Sigmoid colon (tissue), 7 donors: ENCODE data around the gene KNG1. TPM values are rescaled to one million over a fixed set of nuclear protein-coding genes. Genes with fewer than 3 reads are reported as not detected.
"Not testable (repeated sequence)": the region's sequence is repeated elsewhere in the genome, so short reads cannot be mapped to it uniquely, and the experiment has no call there.

Experiments
- DNase-seq: peaks from one replicate; pipeline ENCODE4 v3.0.0-alpha.2; 2019
- H3K27ac ChIP-seq, 4 donors: fragments of 200-600 bp; sonication (generic); one replicate each; pipeline ENCODE4 v1.5.1; 2016 to 2019; ENCODE audit warnings: mild to moderate bottlenecking in 1 of 4
- H3K27me3 ChIP-seq, 3 donors: fragments of 200-600 bp; sonication (generic); one replicate each; pipeline ENCODE4 v1.5.1; 2019; ENCODE audit warnings: mild to moderate bottlenecking in 1 of 3
- H3K36me3 ChIP-seq, 4 donors: fragments of 200-600 bp; sonication (generic); one replicate each; pipeline ENCODE4 v1.5.1; 2016 to 2019
- H3K4me1 ChIP-seq, 4 donors: fragments of 200-600 bp; sonication (generic); one replicate each; pipeline ENCODE4 v1.5.1; 2017 to 2019
- H3K4me3 ChIP-seq, 4 donors: fragments of 200-600 bp; sonication (generic); one replicate each; pipeline ENCODE4 v1.5.1; 2017 to 2019; ENCODE audit warnings: mild to moderate bottlenecking in 2 of 4, moderate library complexity in 1 of 4
- H3K9me3 ChIP-seq, 4 donors: fragments of 200-600 bp in 3 of 4; sonication (generic) in 3 of 4; one replicate each; pipeline versions ENCODE4 v1.5.1 to v1.6.1; 2013 to 2019
- EP300 ChIP-seq, 4 donors: sonication (generic); formaldehyde crosslinking; IDR thresholded peaks; one replicate each; pipeline ENCODE4 v1.6.1; 2017; ENCODE audit warnings: antibody characterized with exemption in 4 of 4
- POLR2A ChIP-seq, 2 donors: fragments of 450-650 bp; IDR thresholded peaks; one replicate each; pipeline ENCODE4 v1.6.1; 2016; ENCODE audit warnings: antibody characterized with exemption in 2 of 2, mild to moderate bottlenecking in 2 of 2, moderate library complexity in 2 of 2
- POLR2AphosphoS5 ChIP-seq, 4 donors: sonication (generic); formaldehyde crosslinking; IDR thresholded peaks; one replicate each; pipeline ENCODE4 v1.6.1; 2017; ENCODE audit warnings: antibody characterized with exemption in 4 of 4
- WGBS, 2 donors: extraction: QIAGEN DNeasy Blood & Tissue Kit; methylation state at CpG; one replicate each; pipeline ENCODE4 v1.1.7; 2013; 5-methylcytosine and 5-hydroxymethylcytosine counted together
- intact Hi-C: fragments of 100-400 bp; cut with DNase I; formaldehyde crosslinking; loops from one replicate; pipeline ENCODE4 v1.15.1; 2023
- polyA plus RNA-seq, 3 donors: library from polyadenylated mRNA; stranded (reverse); fragments of 200-250 nt; gene quantifications; one replicate each; pipeline ENCODE4 v1.2.3, GENCODE V29; 2013
- total RNA-seq, 4 donors: library from RNA; depleted of rRNA; stranded (reverse); fragments of >200 nt; gene quantifications; one replicate each; pipeline ENCODE4 v1.1.0, GENCODE V29; 2016
- TF ChIP-seq, protein P1 (sequence below), 4 experiments: fragments of 450-650 bp in 3 of 4; fragments of 200-600 bp in 1 of 4; IDR thresholded peaks; one replicate each; pipeline ENCODE4 v1.5.1; 2016 to 2019; ENCODE audit warnings: antibody characterized with exemption in 4 of 4, mild to moderate bottlenecking in 3 of 4, moderate library complexity in 2 of 4
- donor health status: healthy with polysubstance abuse.
- donor health status: Bipolar disorder and iron deficiency.
- donor health status: healthy.

Gene KNG1
- total and polyA plus RNA-seq, 7 donors, result 0.35 to 1.2 TPM; not detected in 5

DNA sequence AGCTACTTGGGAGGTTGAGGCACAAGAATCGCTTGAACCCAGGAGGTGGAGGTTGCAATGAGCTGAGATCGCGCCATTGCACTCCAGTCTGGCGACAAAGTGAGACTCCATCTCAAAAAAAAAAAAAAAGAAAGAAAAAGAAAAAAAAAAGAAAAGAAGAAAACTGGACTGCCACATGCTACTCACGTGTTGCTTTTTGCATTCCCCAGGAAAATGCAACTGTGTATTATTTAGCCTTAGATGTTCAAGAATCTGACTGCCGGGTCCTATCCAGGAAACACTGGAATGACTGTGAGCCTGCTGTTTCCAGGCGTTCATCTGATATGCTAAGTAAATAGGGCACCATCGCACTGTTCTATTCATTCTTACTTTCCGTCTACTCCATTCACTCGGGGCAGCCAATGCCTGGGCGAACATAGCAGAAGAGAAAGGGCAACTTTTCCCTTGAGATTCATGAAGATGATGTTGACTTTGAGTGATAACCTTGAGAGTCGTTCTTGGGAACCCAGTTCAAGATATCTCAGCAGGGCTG lies 30.0 kb upstream of the KNG1 start:
- Histone ChIP-seq H3K4me3 (no peak overlapping the region), H3K36me3 (no peaks in the 10 kb centered on the region), H3K9me3 (peaks cover 0 to 4% (median 0%) of the 10 kb centered on the region in 4 donors), H3K27ac (no peak overlapping the region), H3K27me3 (no peaks in the 10 kb centered on the region), H3K4me1 (no peaks in the 10 kb centered on the region)
- TF ChIP-seq POLR2A (IDR thresholded peaks at IDR 0.05) (no peak), POLR2AphosphoS5 (IDR thresholded peaks at IDR 0.05) (no peak), EP300 (IDR thresholded peaks at IDR 0.05) (no peak)
- TF ChIP-seq, protein P1, sequence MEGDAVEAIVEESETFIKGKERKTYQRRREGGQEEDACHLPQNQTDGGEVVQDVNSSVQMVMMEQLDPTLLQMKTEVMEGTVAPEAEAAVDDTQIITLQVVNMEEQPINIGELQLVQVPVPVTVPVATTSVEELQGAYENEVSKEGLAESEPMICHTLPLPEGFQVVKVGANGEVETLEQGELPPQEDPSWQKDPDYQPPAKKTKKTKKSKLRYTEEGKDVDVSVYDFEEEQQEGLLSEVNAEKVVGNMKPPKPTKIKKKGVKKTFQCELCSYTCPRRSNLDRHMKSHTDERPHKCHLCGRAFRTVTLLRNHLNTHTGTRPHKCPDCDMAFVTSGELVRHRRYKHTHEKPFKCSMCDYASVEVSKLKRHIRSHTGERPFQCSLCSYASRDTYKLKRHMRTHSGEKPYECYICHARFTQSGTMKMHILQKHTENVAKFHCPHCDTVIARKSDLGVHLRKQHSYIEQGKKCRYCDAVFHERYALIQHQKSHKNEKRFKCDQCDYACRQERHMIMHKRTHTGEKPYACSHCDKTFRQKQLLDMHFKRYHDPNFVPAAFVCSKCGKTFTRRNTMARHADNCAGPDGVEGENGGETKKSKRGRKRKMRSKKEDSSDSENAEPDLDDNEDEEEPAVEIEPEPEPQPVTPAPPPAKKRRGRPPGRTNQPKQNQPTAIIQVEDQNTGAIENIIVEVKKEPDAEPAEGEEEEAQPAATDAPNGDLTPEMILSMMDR (IDR thresholded peaks at IDR 0.05), result no peak
- WGBS, 2 donors, result 72 to 85% methylated on average over 12 of the region's 12 CpGs
- intact Hi-C loops, result no loop called here
- DNase-seq, result no peak

DNA sequence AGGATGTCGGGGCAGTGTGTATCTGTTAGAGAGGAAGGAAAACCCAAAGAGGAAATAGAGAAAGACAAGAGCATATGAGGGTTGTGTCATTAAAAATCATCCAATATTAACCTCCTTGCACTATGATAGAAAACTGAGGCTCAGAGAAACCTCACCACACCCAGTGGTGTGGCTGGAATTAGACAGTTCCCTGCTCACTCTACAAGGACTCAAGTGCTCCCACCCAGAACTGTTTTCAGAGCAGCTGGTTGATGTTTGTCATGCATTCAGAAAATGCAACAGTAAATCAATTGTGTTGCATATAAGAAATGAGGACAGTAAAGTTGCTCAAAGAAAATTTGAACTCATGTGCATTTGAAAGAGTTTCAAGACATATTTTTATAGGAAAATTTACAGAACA lies 26.9 kb upstream of the KNG1 start:
- H3K4me3 ChIP-seq, H3K27ac ChIP-seq, H3K36me3 ChIP-seq, DNase-seq, H3K27me3 ChIP-seq, H3K4me1 ChIP-seq, H3K9me3 ChIP-seq, intact Hi-C loops: not testable (repeated sequence)
- WGBS, 2 donors, result 87 to 95% methylated on average over 1 of the region's 1 CpG

DNA sequence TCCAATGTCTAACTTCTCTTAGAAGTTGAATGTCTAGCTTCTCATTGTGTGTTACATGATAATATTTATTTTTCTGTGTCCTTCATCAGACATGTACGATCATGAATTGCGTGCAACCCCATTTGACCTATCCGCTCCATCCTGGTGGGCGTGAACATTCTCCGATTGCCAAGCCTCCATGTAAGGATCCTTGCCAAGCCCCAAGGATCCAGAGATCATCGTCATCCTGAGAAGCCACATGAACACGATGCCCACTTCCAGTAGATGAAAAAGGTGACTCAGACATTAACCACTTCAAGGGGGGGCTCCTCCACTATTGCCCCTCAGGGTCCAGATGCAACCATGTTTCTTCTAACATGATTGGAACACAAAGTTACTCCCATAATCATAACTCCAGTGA lies 25.5 kb upstream of the KNG1 start:
- intact Hi-C loops, result no loop called here
- H3K27ac ChIP-seq, result no peak overlapping the region
- TF ChIP-seq, protein P1 (IDR thresholded peaks at IDR 0.05), result no peak
- no peak for TF ChIP-seq EP300 (IDR thresholded peaks at IDR 0.05)
- no peak for TF ChIP-seq POLR2AphosphoS5 (IDR thresholded peaks at IDR 0.05)
- TF ChIP-seq POLR2A (IDR thresholded peaks at IDR 0.05), result no peak
- H3K27me3 ChIP-seq, result no peaks in the 10 kb centered on the region
- no peak for DNase-seq
- 93 to 94% methylated on average over 7 of the region's 7 CpGs for WGBS, 2 donors
- no peaks in the 10 kb centered on the region for H3K4me1 ChIP-seq
- H3K9me3 ChIP-seq, result no peaks in the 10 kb centered on the region
- H3K36me3 ChIP-seq, result no peaks in the 10 kb centered on the region
- no peak overlapping the region for H3K4me3 ChIP-seq

DNA sequence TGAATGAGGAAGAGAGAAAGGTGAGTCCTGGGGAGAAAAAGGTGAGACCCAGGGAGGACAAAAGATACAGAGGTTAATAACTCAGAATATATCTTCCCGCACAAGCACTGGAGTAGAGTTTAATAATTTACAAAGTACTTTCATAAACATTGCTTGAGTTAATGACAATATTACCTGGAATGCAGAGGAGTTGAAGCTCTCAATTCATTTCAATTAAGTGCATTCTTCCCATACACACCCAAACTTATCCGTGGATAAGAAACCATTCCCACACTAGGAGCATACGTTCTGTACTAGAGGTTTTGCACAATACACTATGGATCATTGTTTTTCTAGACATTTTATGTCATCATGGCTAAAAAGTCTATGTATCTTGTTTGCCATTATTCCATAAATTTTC lies 23.3 kb upstream of the KNG1 start:
- intact Hi-C loops, result no loop called here
- H3K9me3 ChIP-seq, result no peaks in the 10 kb centered on the region
- 57 to 80% methylated on average over 3 of the region's 3 CpGs for WGBS, 2 donors

DNA sequence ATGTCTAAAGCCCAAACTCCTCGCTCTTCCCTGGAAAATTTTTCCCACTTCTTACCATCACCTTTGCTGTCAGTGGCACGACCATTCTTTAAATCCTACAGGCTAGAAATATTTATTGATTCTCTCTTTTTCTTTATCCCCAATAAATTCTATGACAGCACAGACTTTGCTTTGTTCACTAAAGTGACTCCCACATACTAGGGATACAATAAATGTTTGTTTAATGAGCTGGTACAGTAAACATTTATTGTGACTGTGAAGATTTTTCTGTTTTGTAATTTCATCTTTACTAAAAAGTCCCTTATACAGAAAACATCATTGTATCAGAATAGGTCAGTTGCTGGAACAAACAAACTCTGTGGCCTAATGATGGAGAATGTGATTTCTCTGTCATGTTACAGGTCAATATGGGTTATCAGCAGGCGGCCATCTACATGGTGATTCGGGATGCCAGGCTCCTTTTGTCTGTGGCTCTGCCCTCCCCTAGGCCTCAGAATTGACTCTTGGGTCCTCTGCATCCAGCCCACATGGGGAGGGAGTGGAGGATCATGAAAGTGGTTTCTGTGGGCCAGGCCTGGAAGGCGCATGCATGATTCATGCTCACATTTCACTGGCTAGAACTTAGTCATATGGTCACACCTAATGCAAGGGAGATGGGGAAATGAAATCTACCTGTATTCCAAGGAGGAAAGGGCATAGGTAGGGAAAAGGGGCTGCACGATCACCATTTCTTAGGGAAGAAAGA lies 22.7 kb upstream of the KNG1 start:
- Histone ChIP-seq H3K4me1 (no peaks in the 10 kb centered on the region), H3K4me3 (no peak overlapping the region), H3K36me3 (no peaks in the 10 kb centered on the region), H3K27ac (no peak overlapping the region), H3K27me3 (no peaks in the 10 kb centered on the region), H3K9me3 (no peaks in the 10 kb centered on the region)
- 81 to 87% methylated on average over 6 of the region's 6 CpGs for WGBS, 2 donors
- DNase-seq, result no peak
- intact Hi-C loops, result no loop called here
- TF ChIP-seq POLR2AphosphoS5 (IDR thresholded peaks at IDR 0.05) (no peak), EP300 (IDR thresholded peaks at IDR 0.05) (no peak), POLR2A (IDR thresholded peaks at IDR 0.05) (no peak)
- TF ChIP-seq, protein P1 (IDR thresholded peaks at IDR 0.05), result no peak

More for the DNA sequence above, 23.3 kb upstream of the KNG1 start:
- no peak for TF ChIP-seq POLR2A (IDR thresholded peaks at IDR 0.05)
- no peak for TF ChIP-seq POLR2AphosphoS5 (IDR thresholded peaks at IDR 0.05)
- TF ChIP-seq, protein P1 (IDR thresholded peaks at IDR 0.05), result no peak
- TF ChIP-seq EP300 (IDR thresholded peaks at IDR 0.05), result no peak
- Histone ChIP-seq H3K36me3 (no peaks in the 10 kb centered on the region), H3K4me3 (no peak overlapping the region), H3K27me3 (no peaks in the 10 kb centered on the region), H3K4me1 (no peaks in the 10 kb centered on the region), H3K27ac (no peak overlapping the region)
- no peak for DNase-seq
